ENCODE data around the gene CHAT. TPM values are rescaled to one million over a fixed set of nuclear protein-coding genes. Genes with fewer than 3 reads are reported as not detected.

The CHAT gene
- total and polyA plus RNA-seq, 2 of the 13 experiments (the other 11 are each of a cell fraction or from before 2014, with no cell fraction given) = not detected

DNA sequence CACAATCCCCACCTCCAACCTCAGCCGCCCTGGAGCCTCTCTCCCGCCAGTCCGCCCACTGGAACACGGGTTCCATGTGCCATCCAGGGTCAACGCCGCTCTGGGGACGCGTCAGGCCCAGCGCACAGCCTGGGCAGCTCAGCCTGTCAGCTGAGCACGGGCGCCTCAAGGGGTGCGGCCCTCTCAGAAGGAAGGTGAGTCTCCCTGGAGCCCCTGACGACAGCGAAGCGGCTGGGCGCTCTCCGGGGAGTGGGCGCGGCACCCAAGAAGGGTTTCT, 4.9 kb upstream of the CHAT start (continued):
- TF ChIP-seq, protein P1, sequence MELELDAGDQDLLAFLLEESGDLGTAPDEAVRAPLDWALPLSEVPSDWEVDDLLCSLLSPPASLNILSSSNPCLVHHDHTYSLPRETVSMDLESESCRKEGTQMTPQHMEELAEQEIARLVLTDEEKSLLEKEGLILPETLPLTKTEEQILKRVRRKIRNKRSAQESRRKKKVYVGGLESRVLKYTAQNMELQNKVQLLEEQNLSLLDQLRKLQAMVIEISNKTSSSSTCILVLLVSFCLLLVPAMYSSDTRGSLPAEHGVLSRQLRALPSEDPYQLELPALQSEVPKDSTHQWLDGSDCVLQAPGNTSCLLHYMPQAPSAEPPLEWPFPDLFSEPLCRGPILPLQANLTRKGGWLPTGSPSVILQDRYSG (CRISPR knock-in tag; IDR thresholded peaks at IDR 0.05) = no peak
- TF ChIP-seq NBN (conservative IDR thresholded peaks at IDR 0.05) (no peak), SNAI1 (CRISPR knock-in tag; IDR thresholded peaks at IDR 0.05; ENCODE audit: borderline replicate concordance) (no peak), FOSL2 (CRISPR knock-in tag; IDR thresholded peaks at IDR 0.05) (no peak)
- TF ChIP-seq, protein P2, sequence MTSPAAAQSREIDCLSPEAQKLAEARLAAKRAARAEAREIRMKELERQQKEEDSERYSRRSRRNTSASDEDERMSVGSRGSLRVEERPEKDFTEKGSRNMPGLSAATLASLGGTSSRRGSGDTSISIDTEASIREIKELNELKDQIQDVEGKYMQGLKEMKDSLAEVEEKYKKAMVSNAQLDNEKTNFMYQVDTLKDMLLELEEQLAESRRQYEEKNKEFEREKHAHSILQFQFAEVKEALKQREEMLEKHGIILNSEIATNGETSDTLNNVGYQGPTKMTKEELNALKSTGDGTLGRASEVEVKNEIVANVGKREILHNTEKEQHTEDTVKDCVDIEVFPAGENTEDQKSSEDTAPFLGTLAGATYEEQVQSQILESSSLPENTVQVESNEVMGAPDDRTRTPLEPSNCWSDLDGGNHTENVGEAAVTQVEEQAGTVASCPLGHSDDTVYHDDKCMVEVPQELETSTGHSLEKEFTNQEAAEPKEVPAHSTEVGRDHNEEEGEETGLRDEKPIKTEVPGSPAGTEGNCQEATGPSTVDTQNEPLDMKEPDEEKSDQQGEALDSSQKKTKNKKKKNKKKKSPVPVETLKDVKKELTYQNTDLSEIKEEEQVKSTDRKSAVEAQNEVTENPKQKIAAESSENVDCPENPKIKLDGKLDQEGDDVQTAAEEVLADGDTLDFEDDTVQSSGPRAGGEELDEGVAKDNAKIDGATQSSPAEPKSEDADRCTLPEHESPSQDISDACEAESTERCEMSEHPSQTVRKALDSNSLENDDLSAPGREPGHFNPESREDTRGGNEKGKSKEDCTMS (CRISPR knock-in tag; conservative IDR thresholded peaks at IDR 0.05) = no peak

DNA sequence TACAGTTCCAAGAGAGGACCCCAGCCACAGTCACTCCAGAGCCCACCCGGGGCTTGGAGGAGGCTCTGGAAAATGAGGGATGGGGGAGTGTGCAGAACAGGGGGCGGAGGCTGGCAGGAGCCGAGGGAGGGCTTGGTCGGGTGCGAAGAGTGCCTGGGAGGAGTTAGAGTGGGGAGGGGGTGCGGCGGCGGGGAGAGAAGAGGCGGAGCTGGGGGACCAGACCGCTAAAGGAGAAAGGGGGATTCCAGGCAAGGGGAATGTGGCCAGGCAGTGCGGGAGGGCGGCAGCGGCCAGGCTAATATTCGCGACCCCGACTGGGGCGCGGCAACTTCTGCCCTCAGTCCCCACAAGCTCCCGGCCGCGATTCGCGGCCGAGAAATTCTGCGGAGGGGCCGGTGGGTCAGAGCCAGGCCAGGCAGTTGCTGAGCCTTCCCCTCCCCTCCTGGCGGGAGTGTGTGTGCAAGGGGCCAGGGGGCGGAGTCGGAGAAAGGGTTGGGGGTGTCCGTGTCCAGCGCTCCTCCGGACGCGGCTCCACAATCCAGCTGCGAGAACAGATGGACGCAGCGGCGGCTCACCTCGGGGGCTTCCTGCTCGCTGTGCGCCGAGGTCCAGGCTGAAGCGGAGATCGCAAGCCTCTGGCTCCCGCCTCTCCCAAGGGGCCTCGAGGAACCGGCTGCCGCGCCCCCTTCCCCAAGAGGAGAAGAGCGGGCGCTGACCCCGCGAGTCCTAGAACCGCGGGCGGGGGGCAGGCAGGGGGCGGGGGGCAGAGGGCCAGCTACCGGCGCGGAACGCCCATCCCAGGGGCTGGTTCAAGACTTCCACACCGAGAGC, 4.3 kb upstream of the CHAT start:
- 4% methylated on average over 24 of the region's 62 CpGs for WGBS (ENCODE audit: low lambda C conversion rate)
- Histone ChIP-seq H3K36me3 (replicated peaks in 1 of 2; ENCODE audit: control insufficient read depth in 1 of 2, insufficient read depth in 2 of 2, low read length in 2 of 2) (no peaks in the 10 kb centered on the region), H3K4me2 (ENCODE audit: low read depth, low read length) (no peak overlapping the region), H4K20me1 (ENCODE audit: insufficient read depth, low read length) (peaks cover 12% of the 10 kb centered on the region; the same call in 1 of the 2 replicates), H3K27me3 (ENCODE audit: control insufficient read depth in 1 of 2, insufficient read depth in 2 of 2, low read length in 2 of 2) (peaks cover 10 to 50% of the 10 kb centered on the region in 2 experiments), H3K27ac (ENCODE audit: extremely low read length, insufficient read depth, low read length) (no peak overlapping the region), H2AFZ (ENCODE audit: low read length) (no peak overlapping the region), H3K9me3 (ENCODE audit: low read length) (no peaks in the 10 kb centered on the region), H3K4me1 (ENCODE audit: insufficient read depth, low read length) (no peaks in the 10 kb centered on the region), H3K79me2 (ENCODE audit: insufficient read depth, low read length) (no peaks in the 10 kb centered on the region), H3K9ac (ENCODE audit: insufficient read depth, low read depth, low read length) (no peak overlapping the region), H3K4me3 (replicated peaks in 1 of 3; ENCODE audit: insufficient read depth in 1 of 3, low read depth in 2 of 3, low read length in 3 of 3) (no peak overlapping the region)
- ChIA-PET POLR2A (interaction anchor here (0.6 kb wide), 1 partner anchor 160 kb away, joined by 3 read pairs; no protein-coding TSS in a partner anchor), CTCF (ENCODE audit: low intra/inter-chr PET ratio, low total read pairs) (no interaction called here)
- in situ Hi-C loops (cut with HindIII; ENCODE audit: extremely low pct_ligation_motif_present, low pct_unique_long_range_greater_than_20kb) = no loop called here
- DNase-seq (ENCODE audit: low spot score) (no peak), FAIRE-seq (no peak), ATAC-seq (no peak)
- BruUV-seq (replicated peaks) = no TSS peak
- intact Hi-C loops (cut with micrococcal nuclease; ENCODE audit: unreplicated experiment) = no loop called here
- TF ChIP-seq FOXJ3 (CRISPR knock-in tag; IDR thresholded peaks at IDR 0.05; ENCODE audit: borderline replicate concordance) (no peak), MED8 (CRISPR knock-in tag; IDR thresholded peaks at IDR 0.05; ENCODE audit: insufficient replicate concordance) (no peak), KMT2A (CRISPR knock-in tag; IDR thresholded peaks at IDR 0.05) (no peak)
- TF ChIP-seq, protein P3, sequence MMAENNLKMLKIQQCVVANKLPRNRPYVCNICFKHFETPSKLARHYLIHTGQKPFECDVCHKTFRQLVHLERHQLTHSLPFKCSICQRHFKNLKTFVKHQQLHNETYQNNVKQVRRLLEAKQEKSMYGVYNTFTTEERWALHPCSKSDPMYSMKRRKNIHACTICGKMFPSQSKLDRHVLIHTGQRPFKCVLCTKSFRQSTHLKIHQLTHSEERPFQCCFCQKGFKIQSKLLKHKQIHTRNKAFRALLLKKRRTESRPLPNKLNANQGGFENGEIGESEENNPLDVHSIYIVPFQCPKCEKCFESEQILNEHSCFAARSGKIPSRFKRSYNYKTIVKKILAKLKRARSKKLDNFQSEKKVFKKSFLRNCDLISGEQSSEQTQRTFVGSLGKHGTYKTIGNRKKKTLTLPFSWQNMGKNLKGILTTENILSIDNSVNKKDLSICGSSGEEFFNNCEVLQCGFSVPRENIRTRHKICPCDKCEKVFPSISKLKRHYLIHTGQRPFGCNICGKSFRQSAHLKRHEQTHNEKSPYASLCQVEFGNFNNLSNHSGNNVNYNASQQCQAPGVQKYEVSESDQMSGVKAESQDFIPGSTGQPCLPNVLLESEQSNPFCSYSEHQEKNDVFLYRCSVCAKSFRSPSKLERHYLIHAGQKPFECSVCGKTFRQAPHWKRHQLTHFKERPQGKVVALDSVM (CRISPR knock-in tag; IDR thresholded peaks at IDR 0.05) = no peak
- TF ChIP-seq, protein P4, sequence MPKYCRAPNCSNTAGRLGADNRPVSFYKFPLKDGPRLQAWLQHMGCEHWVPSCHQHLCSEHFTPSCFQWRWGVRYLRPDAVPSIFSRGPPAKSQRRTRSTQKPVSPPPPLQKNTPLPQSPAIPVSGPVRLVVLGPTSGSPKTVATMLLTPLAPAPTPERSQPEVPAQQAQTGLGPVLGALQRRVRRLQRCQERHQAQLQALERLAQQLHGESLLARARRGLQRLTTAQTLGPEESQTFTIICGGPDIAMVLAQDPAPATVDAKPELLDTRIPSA (CRISPR knock-in tag; IDR thresholded peaks at IDR 0.05; ENCODE audit: borderline replicate concordance) = no peak
- TF ChIP-seq, protein P5, sequence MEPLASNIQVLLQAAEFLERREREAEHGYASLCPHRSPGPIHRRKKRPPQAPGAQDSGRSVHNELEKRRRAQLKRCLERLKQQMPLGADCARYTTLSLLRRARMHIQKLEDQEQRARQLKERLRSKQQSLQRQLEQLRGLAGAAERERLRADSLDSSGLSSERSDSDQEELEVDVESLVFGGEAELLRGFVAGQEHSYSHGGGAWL (CRISPR knock-in tag; IDR thresholded peaks at IDR 0.05) = no peak
- TF ChIP-seq, protein P6, sequence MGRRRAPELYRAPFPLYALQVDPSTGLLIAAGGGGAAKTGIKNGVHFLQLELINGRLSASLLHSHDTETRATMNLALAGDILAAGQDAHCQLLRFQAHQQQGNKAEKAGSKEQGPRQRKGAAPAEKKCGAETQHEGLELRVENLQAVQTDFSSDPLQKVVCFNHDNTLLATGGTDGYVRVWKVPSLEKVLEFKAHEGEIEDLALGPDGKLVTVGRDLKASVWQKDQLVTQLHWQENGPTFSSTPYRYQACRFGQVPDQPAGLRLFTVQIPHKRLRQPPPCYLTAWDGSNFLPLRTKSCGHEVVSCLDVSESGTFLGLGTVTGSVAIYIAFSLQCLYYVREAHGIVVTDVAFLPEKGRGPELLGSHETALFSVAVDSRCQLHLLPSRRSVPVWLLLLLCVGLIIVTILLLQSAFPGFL (CRISPR knock-in tag; IDR thresholded peaks at IDR 0.05) = no peak

All from HepG2 (cell line).